BLaER1 (cell line): ENCODE results near the gene PABPN1.

ENCODE experiments used
- H3K27ac ChIP-seq: shearing (Covaris generic); formaldehyde crosslinking; 2 replicates; pipeline ENCODE4 v1.8.1; 2022
- H3K27me3 ChIP-seq: shearing (Covaris generic); formaldehyde crosslinking; 2 replicates; pipeline ENCODE4 v1.8.1; 2022
- H3K36me3 ChIP-seq: shearing (Covaris generic); formaldehyde crosslinking; 2 replicates; pipeline ENCODE4 v1.8.1; 2022
- H3K4me1 ChIP-seq: shearing (Covaris generic); formaldehyde crosslinking; 2 replicates; pipeline ENCODE4 v1.8.1; 2022
- H3K4me2 ChIP-seq: shearing (Covaris generic); formaldehyde crosslinking; 2 replicates; pipeline ENCODE4 v1.8.1; 2022
- H3K4me3 ChIP-seq: shearing (Covaris generic); formaldehyde crosslinking; 2 replicates; pipeline ENCODE4 v1.8.1; 2022
- H3K9ac ChIP-seq: shearing (Covaris generic); formaldehyde crosslinking; 2 replicates; pipeline ENCODE4 v1.8.1; 2022
- H3K9me3 ChIP-seq: shearing (Covaris generic); formaldehyde crosslinking; 2 replicates; pipeline ENCODE4 v1.8.1; 2022
- H4K20me1 ChIP-seq: shearing (Covaris generic); formaldehyde crosslinking; 2 replicates; pipeline ENCODE4 v1.8.1; 2022
- Cebpa-rat ChIP-seq: shearing (Covaris generic); IDR thresholded peaks from 2 replicates; pipeline ENCODE4 v1.8.1; 2022

Gene PABPN1

GRCh38 chr14:23348297-23348655 lies 27.0 kb downstream of the PABPN1 start:
- Histone ChIP-seq H3K36me3 (no peaks in the 10 kb centered on the region), H3K4me3 (no peak overlapping the region), H4K20me1 (no peaks in the 10 kb centered on the region), H3K27me3 (no peaks in the 10 kb centered on the region), H3K4me2 (no peak overlapping the region), H3K27ac (no peak overlapping the region), H3K4me1 (no peaks in the 10 kb centered on the region), H3K9ac (no peak overlapping the region), H3K9me3 (peaks cover 9% of the 10 kb centered on the region)
- TF ChIP-seq Cebpa-rat = no peak

GRCh38 chr14:23349156-23349845 lies 28.0 kb downstream of the PABPN1 start:
- no peaks in the 10 kb centered on the region for H4K20me1 ChIP-seq
- H3K9ac ChIP-seq = no peak overlapping the region
- peaks cover 9% of the 10 kb centered on the region for H3K9me3 ChIP-seq
- no peak overlapping the region for H3K27ac ChIP-seq
- no peak for TF ChIP-seq Cebpa-rat
- H3K4me3 ChIP-seq = no peak overlapping the region
- H3K4me2 ChIP-seq = no peak overlapping the region
- H3K4me1 ChIP-seq = no peaks in the 10 kb centered on the region
- no peaks in the 10 kb centered on the region for H3K27me3 ChIP-seq
- no peaks in the 10 kb centered on the region for H3K36me3 ChIP-seq

DNA sequence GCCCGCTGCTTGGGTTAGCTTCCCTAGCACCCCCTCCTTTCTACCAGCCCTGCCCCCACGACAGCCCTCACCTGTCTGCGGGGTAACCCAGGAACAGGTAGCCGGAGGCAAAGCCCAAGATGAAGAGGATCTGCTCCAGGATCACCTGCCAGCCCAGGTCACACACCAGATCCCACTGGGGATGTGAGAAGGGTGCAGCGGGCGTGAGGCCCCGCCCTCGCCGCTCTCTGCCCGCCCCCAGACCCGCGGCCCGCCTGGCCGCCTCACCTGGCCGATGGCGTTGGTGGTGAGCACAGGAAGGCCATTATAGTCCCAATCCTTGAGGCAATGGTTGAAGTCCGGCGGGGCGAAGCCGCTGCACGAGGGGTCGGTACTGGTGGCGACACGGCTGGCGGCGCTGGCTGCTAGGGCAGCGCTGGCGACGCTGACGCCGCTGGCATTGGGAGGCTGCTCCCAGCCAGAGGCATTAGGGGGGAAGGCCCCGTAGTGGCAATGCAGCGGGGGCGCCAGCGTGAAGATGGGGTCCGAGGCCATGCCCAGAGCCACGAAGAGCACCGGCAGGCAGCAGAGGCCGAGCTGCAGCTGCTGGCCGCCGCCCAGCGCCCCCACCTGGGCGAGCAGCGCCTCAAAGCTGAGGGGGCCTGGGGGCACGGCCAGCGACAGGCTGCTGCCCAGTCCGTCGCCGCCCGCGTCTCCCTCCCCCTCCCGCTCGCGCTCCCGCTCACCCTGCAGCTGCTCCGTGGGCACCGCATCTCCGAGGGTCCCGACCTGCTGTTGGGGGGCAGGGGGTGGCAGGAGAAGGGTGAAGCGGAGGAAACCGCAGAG lies 30.6 kb downstream of the PABPN1 start:
- Histone ChIP-seq H3K36me3 (no peaks in the 10 kb centered on the region), H3K9ac (no peak overlapping the region), H3K9me3 (peaks cover 9% of the 10 kb centered on the region), H3K4me1 (no peaks in the 10 kb centered on the region), H3K4me2 (no peak overlapping the region), H4K20me1 (no peaks in the 10 kb centered on the region), H3K27me3 (no peaks in the 10 kb centered on the region), H3K4me3 (no peak overlapping the region), H3K27ac (no peak overlapping the region)
- TF ChIP-seq Cebpa-rat = no peak

DNA sequence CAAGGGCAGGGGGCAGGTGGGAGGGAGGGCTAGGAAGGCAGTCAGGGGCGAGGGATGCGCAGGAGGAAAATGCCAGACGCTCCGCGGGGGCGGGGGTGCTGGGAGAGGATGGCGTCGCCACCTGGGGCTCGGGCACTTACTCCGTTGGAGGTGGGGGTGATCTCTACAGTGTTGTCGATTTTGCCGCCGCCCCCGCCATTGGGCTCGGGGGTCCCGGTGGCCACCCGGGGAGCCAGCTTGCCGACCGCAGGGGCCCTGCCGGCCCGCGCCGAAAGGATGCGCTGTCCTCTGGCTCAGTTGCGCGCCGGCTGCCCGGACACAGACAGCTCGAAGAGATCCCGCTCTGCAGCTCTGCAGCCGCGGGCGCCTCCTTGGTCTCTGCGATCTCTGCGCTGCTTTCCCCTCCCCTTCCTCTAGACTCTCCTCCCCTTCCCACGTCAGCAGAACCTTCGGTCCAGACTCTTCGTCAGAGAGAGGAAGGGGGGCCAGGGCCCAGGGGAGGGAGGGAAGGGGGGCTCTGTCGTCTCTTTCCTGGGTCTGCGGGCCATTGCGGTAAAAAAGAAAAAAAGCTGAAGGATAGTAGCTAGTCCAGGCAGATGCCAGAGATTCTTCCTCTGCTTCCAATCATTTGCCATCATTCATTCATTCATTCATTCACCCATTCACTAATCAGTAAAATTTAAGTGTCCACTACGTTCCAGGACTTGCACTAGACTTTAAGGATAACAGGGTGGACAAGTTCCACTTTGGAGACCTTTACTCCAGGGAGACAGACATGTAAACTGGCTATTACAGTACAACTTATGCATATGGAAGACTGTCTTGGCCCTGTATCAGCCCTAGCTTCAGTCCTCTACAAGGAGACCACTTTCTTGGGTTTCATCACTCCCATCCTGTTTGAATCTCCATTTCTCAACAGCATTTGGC lies 31.5 kb downstream of the PABPN1 start, which contains the start of gene SLC22A17:
Gene SLC22A17 (minus strand): TSS at position 382 of the 927 bp plus-strand sequence.
- Histone ChIP-seq H3K27ac (no peak within 1 kb of the TSS), H3K4me2 (no peak within 1 kb of the TSS), H3K4me3 (no peak within 1 kb of the TSS), H3K9me3 (peaks cover 9% of the 10 kb centered on the region), H4K20me1 (no peaks in the 10 kb centered on the region), H3K27me3 (no peaks in the 10 kb centered on the region), H3K9ac (no peak within 1 kb of the TSS), H3K36me3 (no peaks in the 10 kb centered on the region), H3K4me1 (no peaks in the 10 kb centered on the region)
- TF ChIP-seq Cebpa-rat = no peak

- Histone ChIP-seq H4K20me1 (no peaks in the 10 kb centered on the region), H3K4me3 (no peak overlapping the region), H3K9me3 (peaks cover 9% of the 10 kb centered on the region), H3K4me1 (no peaks in the 10 kb centered on the region), H3K9ac (no peak overlapping the region), H3K36me3 (no peaks in the 10 kb centered on the region), H3K4me2 (no peak overlapping the region), H3K27me3 (no peaks in the 10 kb centered on the region), H3K27ac (no peak overlapping the region)
- no peak for TF ChIP-seq Cebpa-rat
These were observed 32.1 kb downstream of the PABPN1 start for GRCh38 chr14:23353433-23353780.

GRCh38 chr14:23354990-23355389 lies 33.7 kb downstream of the PABPN1 start:
- Histone ChIP-seq H3K27ac (no peak overlapping the region), H3K27me3 (no peaks in the 10 kb centered on the region), H3K4me1 (no peaks in the 10 kb centered on the region), H3K4me2 (no peak overlapping the region), H3K4me3 (no peak overlapping the region), H3K9ac (no peak overlapping the region), H3K36me3 (no peaks in the 10 kb centered on the region), H4K20me1 (no peaks in the 10 kb centered on the region), H3K9me3 (peaks cover 9% of the 10 kb centered on the region)
- no peak for TF ChIP-seq Cebpa-rat

GRCh38 chr14:23355871-23356435 lies 34.7 kb downstream of the PABPN1 start:
- no peak overlapping the region for H3K4me3 ChIP-seq
- TF ChIP-seq Cebpa-rat = no peak
- H3K4me1 ChIP-seq = no peaks in the 10 kb centered on the region
- H3K27me3 ChIP-seq = no peaks in the 10 kb centered on the region
- H3K9me3 ChIP-seq = peaks cover 9% of the 10 kb centered on the region
- H4K20me1 ChIP-seq = no peaks in the 10 kb centered on the region
- H3K9ac ChIP-seq = no peak overlapping the region
- no peak overlapping the region for H3K4me2 ChIP-seq
- no peak overlapping the region for H3K27ac ChIP-seq
- H3K36me3 ChIP-seq = no peaks in the 10 kb centered on the region

DNA sequence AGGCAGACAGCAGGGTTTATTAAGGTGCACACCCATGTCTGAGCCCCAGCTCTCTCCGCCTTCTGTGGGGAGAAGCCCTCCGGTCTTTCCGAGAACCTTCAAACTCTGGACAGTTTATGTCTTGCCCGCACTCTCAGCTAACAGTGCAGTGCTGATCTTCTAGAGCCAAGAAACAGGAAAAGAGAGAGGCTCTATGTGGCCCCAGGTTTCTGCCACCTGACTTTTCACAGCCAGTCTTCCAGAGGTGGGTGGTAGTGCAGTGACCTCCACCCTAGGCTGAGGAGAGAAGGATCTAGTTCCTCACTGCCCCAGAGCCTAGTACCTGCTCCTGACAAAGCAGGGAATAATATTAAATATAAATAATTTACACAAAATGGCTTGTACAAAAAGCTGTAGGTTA lies 35.4 kb downstream of the PABPN1 start:
- Histone ChIP-seq H3K27me3 (no peaks in the 10 kb centered on the region), H4K20me1 (no peaks in the 10 kb centered on the region), H3K4me2 (no peak overlapping the region), H3K4me1 (no peaks in the 10 kb centered on the region), H3K9me3 (peaks cover 8% of the 10 kb centered on the region), H3K36me3 (no peaks in the 10 kb centered on the region), H3K4me3 (no peak overlapping the region), H3K27ac (no peak overlapping the region), H3K9ac (no peak overlapping the region)
- no peak for TF ChIP-seq Cebpa-rat

- no peak overlapping the region for H3K9ac ChIP-seq
- H4K20me1 ChIP-seq = no peaks in the 10 kb centered on the region
These were observed 36.0 kb downstream of the PABPN1 start for GRCh38 chr14:23357261-23357660.

More at GRCh38 chr14:23357261-23357660, 36.0 kb downstream of the PABPN1 start:
- no peaks in the 10 kb centered on the region for H3K27me3 ChIP-seq
- no peak overlapping the region for H3K4me2 ChIP-seq
- no peaks in the 10 kb centered on the region for H3K36me3 ChIP-seq
- H3K4me1 ChIP-seq = 0 out of 2 replicates have a peak, but pooled peaks cover 2% of the 10 kb centered on the region
- no peak for TF ChIP-seq Cebpa-rat
- no peak overlapping the region for H3K4me3 ChIP-seq
- peaks cover 2% of the 10 kb centered on the region for H3K9me3 ChIP-seq
- H3K27ac ChIP-seq = no peak overlapping the region
